WTC11 (cell line): Measurements from ENCODE around the gene CHN1.

Experiments
- CTCF ChIP-seq: fragments of 200-600 bp; IDR thresholded peaks from 2 replicates; pipeline ENCODE4 v1.8.0; 2022; ENCODE audit warnings: antibody characterized with exemption
- PRDM15 ChIP-seq: sonication (generic); formaldehyde crosslinking; IDR thresholded peaks from 2 replicates; pipeline ENCODE4 v1.8.0; 2022; ENCODE audit warnings: missing genetic modification reagents
- ZNF425 ChIP-seq: fragments of 250-450 bp; sonication (Bioruptor Pico); conservative IDR thresholded peaks from 2 replicates; pipeline ENCODE4 v1.9.0; 2021; ENCODE audit warnings: mild to moderate bottlenecking

- TF ChIP-seq CTCF (no peak), PRDM15 (CRISPR knock-in tag) (no peak), ZNF425 (no peak)
Observed at GRCh38 chr2:174784316-174784715, 220.9 kb downstream of the CHN1 start.
